Mucosa of stomach (tissue), 1 donor: ENCODE measurements around the gene TRIM51.

Experiments
- H3K27me3 ChIP-seq: one replicate; pipeline ENCODE4 v1.7.0; 2013; ENCODE audit warnings: mild to moderate bottlenecking, low read length; ENCODE audit not compliant: control insufficient read depth, insufficient read depth
- H3K36me3 ChIP-seq: one replicate; pipeline ENCODE4 v1.7.0; 2013; ENCODE audit warnings: low read length; ENCODE audit not compliant: control insufficient read depth, insufficient read depth
- H3K4me1 ChIP-seq: one replicate; pipeline ENCODE4 v1.7.0; 2013; ENCODE audit warnings: mild to moderate bottlenecking, low read length; ENCODE audit not compliant: control insufficient read depth, insufficient read depth
- H3K4me3 ChIP-seq: one replicate; pipeline ENCODE4 v1.7.0; 2013; ENCODE audit warnings: low read length
- H3K9ac ChIP-seq: one replicate; pipeline ENCODE4 v1.7.0; 2013; ENCODE audit warnings: mild to moderate bottlenecking, low read length, moderate library complexity
- H3K9me3 ChIP-seq: one replicate; pipeline ENCODE4 v1.7.0; 2013; ENCODE audit warnings: mild to moderate bottlenecking, low read length, moderate library complexity; ENCODE audit not compliant: control insufficient read depth
- donor health status: Pancreatic carcinoma.

The TRIM51 gene

GRCh38 chr11:55914482-55914881 is 31.4 kb downstream of the TRIM51 start, which contains the start of gene OR5W2:
TSS of gene OR5W2 (minus strand) at chr11:55914582. CDS start at chr11:55914582, 0 bp downstream.
- Histone ChIP-seq H3K4me3 (no peak within 1 kb of the TSS), H3K9ac (no peak within 1 kb of the TSS), H3K27me3 (no peaks in the 10 kb centered on the region), H3K4me1 (no peaks in the 10 kb centered on the region), H3K36me3 (no peaks in the 10 kb centered on the region), H3K9me3 (no peaks in the 10 kb centered on the region)

- no peak overlapping the region for H3K4me3 ChIP-seq
- no peaks in the 10 kb centered on the region for H3K36me3 ChIP-seq
- H3K4me1 ChIP-seq = no peaks in the 10 kb centered on the region
- H3K9me3 ChIP-seq = no peaks in the 10 kb centered on the region
- H3K9ac ChIP-seq = no peak overlapping the region
- no peaks in the 10 kb centered on the region for H3K27me3 ChIP-seq
These were observed 37.4 kb downstream of the TRIM51 start for GRCh38 chr11:55920537-55920936.

- Histone ChIP-seq H3K27me3 (no peaks in the 10 kb centered on the region), H3K9me3 (no peaks in the 10 kb centered on the region), H3K9ac (no peak within 1 kb of the TSS), H3K36me3 (no peaks in the 10 kb centered on the region), H3K4me1 (no peaks in the 10 kb centered on the region), H3K4me3 (no peak within 1 kb of the TSS)
These were observed 53.2 kb downstream of the TRIM51 start, which contains the start of gene OR5I1 for GRCh38 chr11:55936300-55936699. TSS of gene OR5I1 (minus strand) at chr11:55936400. CDS start at chr11:55936400, 0 bp downstream.
